ENCODE results near the gene CGNL1.

DNA sequence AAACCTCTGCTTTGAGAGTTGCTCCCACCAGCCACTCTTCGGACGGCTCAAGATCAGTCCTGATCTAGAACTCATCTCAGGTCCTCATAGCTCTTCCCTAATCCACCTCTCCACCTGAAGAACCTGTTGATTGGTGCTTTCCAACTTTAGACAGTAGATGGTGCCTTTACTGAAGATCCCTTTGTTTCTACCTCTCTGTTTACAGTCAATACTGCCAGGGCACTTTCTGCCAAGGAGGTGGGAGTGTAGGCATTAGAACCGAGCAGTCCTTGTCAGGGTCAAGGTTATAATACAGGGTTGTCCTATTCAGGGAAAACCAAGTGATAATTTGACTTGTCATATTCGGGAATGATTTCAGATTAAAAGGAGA lies 1.2 kb downstream of the CGNL1 start:
- no peak for TF ChIP-seq CTCF (conservative IDR thresholded peaks at IDR 0.05; ENCODE audit: low read length)
- no peak for TF ChIP-seq EZH2phosphoT487 (IDR thresholded peaks at IDR 0.05; ENCODE audit: borderline replicate concordance)

Measured in Loucy (cell line).